Kidney (tissue), 14 donors: ENCODE measurements around the gene TXLNG. TPM values are rescaled to one million over a fixed set of nuclear protein-coding genes. Genes with fewer than 3 reads are reported as not detected.
"Not testable (repeated sequence)": the region's sequence is repeated elsewhere in the genome, so short reads cannot be mapped to it uniquely, and the experiment has no call there.

Experiments used
- DNase-seq, 5 donors: peaks; one replicate each; pipeline ENCODE4 v3.0.0-alpha.2; 2013 to 2020
- FAIRE-seq: peaks from 2 replicates; lab custom pipeline; 2012; peaks lifted over from hg19 to GRCh38; lab: Jason Lieb, UNC
- H3K27ac ChIP-seq, 2 donors: one replicate each; pipeline ENCODE4 v1.7.0; 2013; ENCODE audit warnings: low read depth in 2 of 2, low read length in 2 of 2, inconsistent platforms in 1 of 2
- H3K27me3 ChIP-seq: one replicate; pipeline ENCODE4 v1.7.1; 2013; ENCODE audit warnings: low read length, inconsistent platforms; ENCODE audit not compliant: control insufficient read depth, insufficient read depth
- H3K36me3 ChIP-seq, 3 donors: one replicate each; pipeline versions ENCODE4 v1.7.0 to v1.7.1; 2013; ENCODE audit warnings: low read length in 3 of 3, control low read depth in 1 of 3, inconsistent platforms in 1 of 3; ENCODE audit not compliant: insufficient read depth in 3 of 3, control insufficient read depth in 2 of 3
- H3K4me1 ChIP-seq, 3 donors: one replicate each; pipeline versions ENCODE4 v1.7.0 to v1.7.1; 2013; ENCODE audit warnings: low read length in 3 of 3, inconsistent platforms in 1 of 3, low read depth in 1 of 3; ENCODE audit not compliant: control insufficient read depth in 2 of 3, insufficient read depth in 2 of 3
- H3K4me3 ChIP-seq, 3 donors: one replicate each; pipeline versions ENCODE4 v1.7.0 to v1.8.1; 2013; ENCODE audit warnings: low read length in 3 of 3, control low read depth in 1 of 3, inconsistent platforms in 1 of 3
- H3K9ac ChIP-seq, 3 donors: one replicate each; pipeline versions ENCODE4 v1.7.0 to v1.7.1; 2013; ENCODE audit warnings: low read length in 3 of 3, control low read depth in 1 of 3, inconsistent platforms in 1 of 3
- H3K9me3 ChIP-seq, 3 donors: one replicate each; pipeline versions ENCODE4 v1.7.0 to v1.7.1; 2013; ENCODE audit warnings: low read length in 3 of 3, control low read depth in 1 of 3, inconsistent platforms in 1 of 3; ENCODE audit not compliant: control insufficient read depth in 2 of 3, insufficient read depth in 1 of 3
- CTCF ChIP-seq: IDR thresholded peaks from 3 replicates; pipeline ENCODE4 v1.5.1; 2012; ENCODE audit warnings: mild to moderate bottlenecking, moderate library complexity, borderline replicate concordance; ENCODE audit not compliant: insufficient read depth; ENCODE audit errors: extremely low read depth
- intact Hi-C: fragments of 100-400 bp; cut with DNase I; formaldehyde crosslinking; loops from one replicate; pipeline ENCODE4 v1.11.1; 2022
- polyA plus RNA-seq: library from polyadenylated mRNA; stranded (reverse); fragments of 350-450 nt; fragmentation: Illumina TruSeq; extraction: RNeasy Lipid Tissue Mini Kit (QIAGEN cat#74804); gene quantifications from one replicate; pipeline ENCODE4 v1.2.3, GENCODE V29; 2014; ENCODE audit warnings: low read depth, low replicate concordance; ENCODE audit not compliant: insufficient read depth
- total RNA-seq: library from RNA; stranded (reverse); fragmentation: NEBNext Ultra II Directional; extraction: Animal tissue kit (Norgen Biotek cat#: 25700); gene quantifications from one replicate; pipeline ENCODE4 v1.2.1, GENCODE V29; 2021
- donor health status: control.
- donor health status: control.
- donor health status: control.
- donor health status: control.
- donor health status: control.
- donor health status: DM: yes; HTN: yes; CAD: no.
- donor health status: Normal renal cell carcinoma (clear cell type).

TXLNG gene
- total and polyA plus RNA-seq, 2 donors from 2014 or later, result 5.9 to 12.3 TPM

GRCh38 chrX:16774746-16775145 lies 11.5 kb upstream of the TXLNG start:
- no peak for FAIRE-seq
- DNase-seq, result no peak
- intact Hi-C loops, result no loop called here
- no peak overlapping the region for H3K27ac ChIP-seq
- no peaks in the 10 kb centered on the region for H3K9me3 ChIP-seq
- TF ChIP-seq CTCF, result no peak
- H3K4me3 ChIP-seq, result no peak overlapping the region
- no peak overlapping the region for H3K9ac ChIP-seq
- H3K36me3 ChIP-seq, result no peaks in the 10 kb centered on the region
- peaks cover 2% of the 10 kb centered on the region for H3K27me3 ChIP-seq
- H3K4me1 ChIP-seq, result no peaks in the 10 kb centered on the region

- FAIRE-seq (no peak), DNase-seq (no peak)
- intact Hi-C loops, result no loop called here
- Histone ChIP-seq H3K27me3 (no peaks in the 10 kb centered on the region), H3K27ac (no peak overlapping the region), H3K9me3 (no peaks in the 10 kb centered on the region), H3K9ac (no peak overlapping the region), H3K36me3 (no peaks in the 10 kb centered on the region), H3K4me3 (no peak overlapping the region), H3K4me1 (no peaks in the 10 kb centered on the region)
- no peak for TF ChIP-seq CTCF
Measured at GRCh38 chrX:16778545-16778944, 7.7 kb upstream of the TXLNG start.

GRCh38 chrX:16778993-16779392 lies 7.3 kb upstream of the TXLNG start:
- Histone ChIP-seq H3K36me3 (no peaks in the 10 kb centered on the region), H3K4me3 (no peak overlapping the region), H3K4me1 (no peaks in the 10 kb centered on the region), H3K9me3 (no peaks in the 10 kb centered on the region), H3K9ac (no peak overlapping the region), H3K27ac (no peak overlapping the region), H3K27me3 (no peaks in the 10 kb centered on the region)
- DNase-seq, result no peak
- FAIRE-seq, result no peak
- intact Hi-C loops, result no loop called here
- TF ChIP-seq CTCF, result no peak

- H3K4me1 ChIP-seq, FAIRE-seq, intact Hi-C loops: not testable (repeated sequence)
Measured at GRCh38 chrX:16779815-16780214, 6.5 kb upstream of the TXLNG start.

More at GRCh38 chrX:16779815-16780214, 6.5 kb upstream of the TXLNG start:
- not testable (repeated sequence) for H3K36me3 ChIP-seq, H3K27me3 ChIP-seq, DNase-seq, H3K9me3 ChIP-seq, H3K27ac ChIP-seq, H3K9ac ChIP-seq, H3K4me3 ChIP-seq
